Tibial artery (tissue), 4 donors: ENCODE results near the gene DNA2.
"Not testable (repeated sequence)": the region's sequence is repeated elsewhere in the genome, so short reads cannot be mapped to it uniquely, and the experiment has no call there.

Experiments
- DNase-seq, 2 donors: peaks; one replicate each; pipeline ENCODE4 v3.0.0-alpha.2; 2019
- H3K27ac ChIP-seq, 2 donors: fragments of 200-600 bp; sonication (generic) in 1 of 2; 1 replicate in 1 of 2; 2 replicates in 1 of 2; pipeline ENCODE4 v1.5.1; 2018 to 2019; ENCODE audit warnings: mild to moderate bottlenecking in 1 of 2
- H3K27me3 ChIP-seq, 2 donors: fragments of 200-600 bp; sonication (generic) in 1 of 2; one replicate each; pipeline versions ENCODE4 v1.5.1 to v1.6.0; 2016 to 2019
- H3K36me3 ChIP-seq, 3 donors: fragments of 200-600 bp; sonication (generic) in 2 of 3; one replicate each; pipeline ENCODE4 v1.5.1; 2016 to 2019; ENCODE audit warnings: mild to moderate bottlenecking in 2 of 3
- H3K4me1 ChIP-seq, 4 donors: fragments of 200-600 bp; sonication (generic) in 2 of 4; 1 replicate in 3 of 4; 2 replicates in 1 of 4; pipeline ENCODE4 v1.5.1; 2016 to 2019
- H3K4me3 ChIP-seq, 2 donors: fragments of 200-600 bp; sonication (generic) in 1 of 2; 1 replicate in 1 of 2; 2 replicates in 1 of 2; pipeline ENCODE4 v1.5.1; 2018 to 2019; ENCODE audit warnings: mild to moderate bottlenecking in 2 of 2
- H3K9me3 ChIP-seq, 3 donors: fragments of 200-600 bp; sonication (generic) in 1 of 3; one replicate each; pipeline ENCODE4 v1.5.1; 2016 to 2019
- intact Hi-C: fragments of 100-400 bp; cut with DNase I; formaldehyde crosslinking; loops from one replicate; pipeline ENCODE4 v1.15.0; 2023; ENCODE audit warnings: low total_unique reads
- TF ChIP-seq, protein P1 (sequence below), 2 experiments: fragments of 200-600 bp in 1 of 2; fragments of 450-650 bp in 1 of 2; IDR thresholded peaks; one replicate each; pipeline ENCODE4 v1.5.1; 2017 to 2019; ENCODE audit warnings: antibody characterized with exemption in 2 of 2, mild to moderate bottlenecking in 1 of 2, moderate library complexity in 1 of 2

Gene DNA2

DNA sequence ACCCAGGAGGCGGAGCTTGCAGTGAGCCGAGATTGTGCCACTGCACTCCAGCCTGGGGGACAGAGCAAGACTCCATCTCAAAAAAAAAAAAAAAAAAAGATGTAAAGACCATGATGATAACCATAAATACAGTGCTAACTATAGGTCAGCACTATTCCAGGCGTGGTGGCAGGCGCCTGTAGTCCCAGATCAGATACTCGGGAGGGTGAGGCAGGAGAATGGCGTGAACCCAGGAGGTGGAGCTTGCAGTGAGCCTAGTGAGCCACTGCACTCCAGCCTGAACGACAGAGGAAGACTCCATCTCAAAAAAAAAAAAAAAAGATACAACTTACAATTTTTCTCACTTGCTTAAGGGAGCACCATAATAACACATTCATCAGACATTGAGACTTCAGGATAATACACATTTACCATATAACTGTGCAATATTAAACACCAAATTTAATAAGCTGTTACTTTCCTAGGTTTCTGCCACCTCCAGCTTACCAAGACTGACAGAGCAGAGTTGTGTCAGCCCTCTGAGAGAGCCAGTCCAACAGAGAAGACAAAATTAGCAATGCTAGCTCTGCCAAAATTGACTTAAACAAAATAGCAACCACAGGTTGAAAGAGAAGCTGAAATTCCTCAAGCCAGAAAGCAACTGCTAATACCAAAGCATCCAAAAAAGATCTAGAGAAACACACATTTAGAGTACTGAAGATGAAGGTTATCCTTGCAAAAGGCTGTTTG is 8.2 kb downstream of the DNA2 start:
- Histone ChIP-seq H3K36me3 (no peaks in the 10 kb centered on the region), H3K4me1 (no peaks in the 10 kb centered on the region), H3K4me3 (no peak overlapping the region), H3K9me3 (no peaks in the 10 kb centered on the region), H3K27me3 (no peaks in the 10 kb centered on the region), H3K27ac (no peak overlapping the region)
- DNase-seq = no peak
- TF ChIP-seq, protein P1, sequence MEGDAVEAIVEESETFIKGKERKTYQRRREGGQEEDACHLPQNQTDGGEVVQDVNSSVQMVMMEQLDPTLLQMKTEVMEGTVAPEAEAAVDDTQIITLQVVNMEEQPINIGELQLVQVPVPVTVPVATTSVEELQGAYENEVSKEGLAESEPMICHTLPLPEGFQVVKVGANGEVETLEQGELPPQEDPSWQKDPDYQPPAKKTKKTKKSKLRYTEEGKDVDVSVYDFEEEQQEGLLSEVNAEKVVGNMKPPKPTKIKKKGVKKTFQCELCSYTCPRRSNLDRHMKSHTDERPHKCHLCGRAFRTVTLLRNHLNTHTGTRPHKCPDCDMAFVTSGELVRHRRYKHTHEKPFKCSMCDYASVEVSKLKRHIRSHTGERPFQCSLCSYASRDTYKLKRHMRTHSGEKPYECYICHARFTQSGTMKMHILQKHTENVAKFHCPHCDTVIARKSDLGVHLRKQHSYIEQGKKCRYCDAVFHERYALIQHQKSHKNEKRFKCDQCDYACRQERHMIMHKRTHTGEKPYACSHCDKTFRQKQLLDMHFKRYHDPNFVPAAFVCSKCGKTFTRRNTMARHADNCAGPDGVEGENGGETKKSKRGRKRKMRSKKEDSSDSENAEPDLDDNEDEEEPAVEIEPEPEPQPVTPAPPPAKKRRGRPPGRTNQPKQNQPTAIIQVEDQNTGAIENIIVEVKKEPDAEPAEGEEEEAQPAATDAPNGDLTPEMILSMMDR (IDR thresholded peaks at IDR 0.05) = no peak
- intact Hi-C loops = no loop called here

DNA sequence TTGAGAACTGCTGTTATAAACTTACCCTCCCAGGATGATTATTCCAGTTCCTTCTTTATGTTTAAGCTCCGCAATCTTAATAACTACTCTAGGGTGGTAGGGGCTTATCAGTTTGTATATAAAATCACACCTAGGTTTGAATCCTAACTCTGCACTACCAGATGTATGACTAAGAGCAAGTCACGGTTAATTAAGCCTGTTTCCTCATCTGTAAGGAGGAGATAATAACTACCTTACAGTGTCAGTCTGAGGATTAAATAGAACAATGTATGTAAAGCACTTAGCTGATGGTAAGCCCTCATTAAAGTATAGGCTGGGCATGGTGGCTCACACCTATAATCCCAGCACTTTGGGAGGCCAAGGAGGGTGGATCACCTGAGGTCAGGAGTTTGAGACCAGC is 9.2 kb downstream of the DNA2 start:
- intact Hi-C loops = no loop called here
- TF ChIP-seq, protein P1 (IDR thresholded peaks at IDR 0.05) = no peak
- DNase-seq = no peak

DNA sequence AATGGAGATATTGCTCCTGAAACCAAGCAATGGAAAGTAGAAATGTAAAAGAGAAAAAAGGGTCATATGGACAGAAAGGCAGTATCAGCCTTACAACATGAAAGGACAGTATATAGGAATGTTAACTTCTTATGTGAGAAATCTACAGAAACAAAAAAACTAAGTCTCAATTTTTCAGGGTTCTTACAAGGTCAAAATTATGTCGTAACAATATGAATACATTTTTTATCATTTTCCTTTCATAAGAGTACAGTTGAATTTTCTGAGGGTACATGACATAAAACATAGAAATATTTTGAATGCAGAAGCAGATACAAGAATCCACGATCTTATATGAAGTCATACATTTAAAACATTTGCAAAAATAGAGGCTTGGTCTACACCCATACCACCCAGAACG is 10.7 kb downstream of the DNA2 start:
- DNase-seq = no peak
- TF ChIP-seq, protein P1 (IDR thresholded peaks at IDR 0.05) = no peak
- Histone ChIP-seq H3K9me3 (no peaks in the 10 kb centered on the region), H3K4me1 (no peaks in the 10 kb centered on the region), H3K27ac (no peak overlapping the region), H3K4me3 (no peak overlapping the region), H3K36me3 (peaks cover 0 to 7% (median 0%) of the 10 kb centered on the region in 3 donors), H3K27me3 (no peaks in the 10 kb centered on the region)
- intact Hi-C loops = no loop called here

More for the DNA sequence above, 9.2 kb downstream of the DNA2 start:
- peaks cover 0 to 1% (median 0%) of the 10 kb centered on the region in 3 donors for H3K36me3 ChIP-seq
- H3K9me3 ChIP-seq = no peaks in the 10 kb centered on the region
- no peak overlapping the region for H3K27ac ChIP-seq
- no peak overlapping the region for H3K4me3 ChIP-seq
- H3K4me1 ChIP-seq = no peaks in the 10 kb centered on the region
- H3K27me3 ChIP-seq = no peaks in the 10 kb centered on the region

DNA sequence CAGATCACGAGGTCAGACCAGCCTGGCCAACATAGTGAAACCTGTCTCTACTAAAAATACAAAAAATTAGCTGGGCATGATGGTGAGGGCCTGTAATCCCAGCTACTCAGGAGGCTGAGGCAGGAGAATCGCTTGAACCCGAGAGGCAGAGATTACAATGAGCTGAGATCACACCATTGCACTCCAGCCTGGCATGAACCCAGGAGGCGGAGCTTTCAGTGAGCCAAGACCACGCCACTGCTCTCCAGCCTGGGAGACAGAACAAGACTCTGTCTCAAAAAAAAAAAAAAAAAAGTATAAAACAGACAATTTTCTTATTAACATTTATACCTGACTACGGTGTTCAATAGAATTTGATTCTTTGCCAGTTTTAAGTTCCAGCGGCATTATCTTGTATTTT is 22.1 kb downstream of the DNA2 start:
- intact Hi-C loops, H3K4me3 ChIP-seq, H3K4me1 ChIP-seq, H3K27ac ChIP-seq, H3K36me3 ChIP-seq, H3K9me3 ChIP-seq, H3K27me3 ChIP-seq: not testable (repeated sequence)
- DNase-seq = peak in 1 of 2 donors; percentile 27

DNA sequence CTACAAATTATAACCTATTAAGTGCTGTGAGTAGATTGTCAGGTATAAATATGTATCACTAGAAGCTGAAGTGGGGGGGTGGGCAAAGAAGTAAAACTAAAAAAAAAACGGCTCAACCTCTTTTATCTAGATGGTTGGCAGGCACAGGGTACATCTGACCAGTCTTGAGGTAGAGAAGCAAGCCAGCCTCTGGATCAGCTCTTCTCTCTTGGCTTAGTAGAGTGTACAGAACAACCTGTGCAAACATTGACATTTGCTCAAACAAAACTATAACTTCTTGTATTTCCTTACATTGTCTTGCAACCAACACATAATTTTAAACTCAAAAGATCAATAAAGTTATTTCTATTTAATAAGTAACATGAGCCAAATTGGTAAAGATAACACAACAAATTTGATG is 25.6 kb downstream of the DNA2 start:
- Histone ChIP-seq H3K9me3 (no peaks in the 10 kb centered on the region), H3K4me3 (no peak overlapping the region), H3K4me1 (no peaks in the 10 kb centered on the region), H3K27me3 (no peaks in the 10 kb centered on the region), H3K36me3 (no peaks in the 10 kb centered on the region), H3K27ac (no peak overlapping the region)
- TF ChIP-seq, protein P1 (IDR thresholded peaks at IDR 0.05) = no peak
- intact Hi-C loops = no loop called here
- DNase-seq = no peak

DNA sequence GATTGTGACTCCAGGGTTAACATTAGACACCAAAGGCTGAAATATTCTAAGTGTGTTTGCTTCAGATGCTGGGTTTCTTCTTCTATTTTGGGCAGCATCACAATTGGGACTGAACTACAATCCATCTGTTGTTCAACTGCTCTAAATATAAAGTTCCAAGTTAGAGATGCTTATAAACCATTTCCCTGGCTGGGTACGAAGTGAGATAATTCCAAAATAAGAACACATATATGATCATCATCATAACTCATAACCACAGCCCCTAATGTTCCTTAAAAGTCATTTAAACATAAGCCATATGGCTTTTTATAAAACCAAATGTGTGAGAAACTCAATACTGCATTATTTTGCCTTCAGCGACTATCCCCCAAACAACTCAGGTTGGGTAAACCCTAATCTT is 28.8 kb downstream of the DNA2 start:
- Histone ChIP-seq H3K9me3 (no peaks in the 10 kb centered on the region), H3K36me3 (no peaks in the 10 kb centered on the region), H3K27me3 (no peaks in the 10 kb centered on the region), H3K4me3 (no peak overlapping the region), H3K4me1 (no peaks in the 10 kb centered on the region), H3K27ac (no peak overlapping the region)
- intact Hi-C loops = no loop called here
- TF ChIP-seq, protein P1 (IDR thresholded peaks at IDR 0.05) = no peak
- DNase-seq = no peak
